HepG2 (cell line): Measurements from ENCODE around the gene GNG10. TPM values are rescaled to one million over a fixed set of nuclear protein-coding genes. Genes with fewer than 3 reads are reported as not detected.

Experiments
- ATAC-seq: fragments of 200-7000 bp; cut with Tn5 transposase; 3 replicates; pipeline ENCODE4 v1.9.1; 2020; ENCODE audit warnings: mild to moderate bottlenecking, moderate library complexity
- BruUV-seq: library from RNA; stranded (reverse); fragments of 400-500 nt; replicated peaks from 2 replicates; lab custom pipeline; 2021; lab: Mats Ljungman, UMichigan
- CTCF ChIA-PET: fragments of 300-600 bp; formaldehyde crosslinking; extraction: SDS; loops from one replicate; lab custom pipeline; 2021; ENCODE audit warnings: low total read pairs, inconsistent platforms, low intra/inter-chr PET ratio; lab: Yijun Ruan, JAX
- POLR2A ChIA-PET: fragments of 350-600 bp; sonication (Branson Sonifier 250); formaldehyde crosslinking; loops from one replicate; lab custom pipeline; 2020; ENCODE audit warnings: antibody characterized with exemption, inconsistent platforms; lab: Yijun Ruan, JAX
- DNase-seq: peaks from one replicate; pipeline ENCODE4 v3.0.0-alpha.2; 2015; ENCODE audit warnings: low spot score
- FAIRE-seq: peaks from 3 replicates; lab custom pipeline; 2011; peaks lifted over from hg19 to GRCh38; lab: Jason Lieb, UNC
- H2AFZ ChIP-seq: one replicate; pipeline ENCODE4 v1.6.1; 2011; ENCODE audit warnings: low read length, inconsistent platforms
- H3K27ac ChIP-seq: fragments of 300-600 bp; 3 replicates; pipeline ENCODE4 v1.8.0; 2011; ENCODE audit warnings: mixed run types, mild to moderate bottlenecking, mixed read lengths, low read length, inconsistent platforms; ENCODE audit not compliant: insufficient read depth; ENCODE audit errors: extremely low read length
- H3K27me3 ChIP-seq, 2 experiments: fragments of 200-600 bp in 1 of 2; 2 replicates in 1 of 2; 3 replicates in 1 of 2; pipeline versions ENCODE4 v1.6.0 to v1.8.0; 2011; ENCODE audit warnings: low read length in 2 of 2, mild to moderate bottlenecking in 2 of 2, moderate library complexity in 2 of 2, inconsistent platforms in 1 of 2; ENCODE audit not compliant: insufficient read depth in 2 of 2, control insufficient read depth in 1 of 2
- H3K36me3 ChIP-seq, 2 experiments: fragments of 200-600 bp in 1 of 2; replicated peaks in 1 of 2; 2 replicates in 1 of 2; 3 replicates in 1 of 2; pipeline versions ENCODE4 v1.5.1 to v1.8.0; 2011; ENCODE audit warnings: low read length in 2 of 2, inconsistent platforms in 1 of 2; ENCODE audit not compliant: insufficient read depth in 2 of 2, control insufficient read depth in 1 of 2
- H3K4me1 ChIP-seq: 2 replicates; pipeline ENCODE4 v1.5.1; 2012; ENCODE audit warnings: low read length, inconsistent platforms; ENCODE audit not compliant: insufficient read depth
- H3K4me2 ChIP-seq: 2 replicates; pipeline ENCODE4 v1.6.0; 2011; ENCODE audit warnings: low read depth, low read length, inconsistent platforms
- H3K4me3 ChIP-seq, 3 experiments: fragments of 200-600 bp in 1 of 3; sonication (generic), shearing (Covaris generic) in 1 of 3; replicated peaks in 1 of 3; 2 replicates each; pipeline ENCODE4 v1.5.1; 2011 to 2016; ENCODE audit warnings: low read length in 3 of 3, inconsistent platforms in 2 of 3, low read depth in 2 of 3, mild to moderate bottlenecking in 2 of 3, control low read depth in 1 of 3, mixed read lengths in 1 of 3; ENCODE audit not compliant: insufficient read depth in 1 of 3
- H3K79me2 ChIP-seq: one replicate; pipeline ENCODE4 v1.6.1; 2011; ENCODE audit warnings: low read length, inconsistent platforms; ENCODE audit not compliant: insufficient read depth
- H3K9ac ChIP-seq: 2 replicates; pipeline ENCODE4 v1.6.0; 2011; ENCODE audit warnings: mild to moderate bottlenecking, low read depth, low read length, inconsistent platforms; ENCODE audit not compliant: insufficient read depth
- H3K9me3 ChIP-seq: 2 replicates; pipeline ENCODE4 v1.5.1; 2012; ENCODE audit warnings: mild to moderate bottlenecking, low read length
- H4K20me1 ChIP-seq: 2 replicates; pipeline ENCODE4 v1.6.0; 2011; ENCODE audit warnings: inconsistent platforms, mild to moderate bottlenecking, low read length, moderate library complexity; ENCODE audit not compliant: insufficient read depth
- ARID5B ChIP-seq: IDR thresholded peaks from 2 replicates; pipeline ENCODE4 v1.4.0; 2020; ENCODE audit warnings: mild to moderate bottlenecking, missing genetic modification reagents
- ETV6 ChIP-seq: sonication (generic); formaldehyde crosslinking; conservative IDR thresholded peaks from 2 replicates; pipeline ENCODE4 v1.4.0; 2020; ENCODE audit warnings: missing genetic modification reagents
- FOXA1 ChIP-seq, 2 experiments: fragments of 450-650 bp in 1 of 2; sonication (generic) in 1 of 2; formaldehyde crosslinking in 1 of 2; IDR thresholded peaks; 2 replicates each; pipeline versions ENCODE4 v1.4.0 to v1.6.1; 2016 to 2020; ENCODE audit warnings: missing genetic modification reagents in 1 of 2
- HOXA7 ChIP-seq: sonication (generic); formaldehyde crosslinking; IDR thresholded peaks from 2 replicates; pipeline ENCODE4 v1.8.1; 2022; ENCODE audit warnings: mild to moderate bottlenecking, missing genetic modification reagents, moderate library complexity
- KDM2A ChIP-seq: sonication (generic); formaldehyde crosslinking; IDR thresholded peaks from 2 replicates; pipeline ENCODE4 v1.4.0; 2020; ENCODE audit warnings: low read depth, missing genetic modification reagents, borderline replicate concordance
- MEIS1 ChIP-seq: sonication (generic); formaldehyde crosslinking; IDR thresholded peaks from 2 replicates; pipeline ENCODE4 v1.9.0; 2021; ENCODE audit warnings: mild to moderate bottlenecking, missing genetic modification reagents, moderate library complexity, borderline replicate concordance
- MYPOP ChIP-seq: sonication (generic); formaldehyde crosslinking; IDR thresholded peaks from 2 replicates; pipeline ENCODE4 v1.8.1; 2023; ENCODE audit warnings: mild to moderate bottlenecking, moderate library complexity, missing genetic modification reagents
- PHF21A ChIP-seq: sonication (generic); formaldehyde crosslinking; IDR thresholded peaks from 2 replicates; pipeline ENCODE4 v1.5.0; 2020; ENCODE audit warnings: mild to moderate bottlenecking, missing genetic modification reagents
- SCMH1 ChIP-seq: sonication (generic); formaldehyde crosslinking; IDR thresholded peaks from 2 replicates; pipeline ENCODE4 v1.9.0; 2021; ENCODE audit warnings: missing genetic modification reagents, mild to moderate bottlenecking, borderline replicate concordance
- ZNF10 ChIP-seq: sonication (generic); formaldehyde crosslinking; IDR thresholded peaks from 2 replicates; pipeline ENCODE4 v1.4.0; 2020; ENCODE audit warnings: mild to moderate bottlenecking, low read depth, missing genetic modification reagents, borderline replicate concordance
- ZNF333 ChIP-seq: sonication (generic); formaldehyde crosslinking; IDR thresholded peaks from 2 replicates; pipeline ENCODE4 v1.4.0; 2020; ENCODE audit warnings: mild to moderate bottlenecking, missing genetic modification reagents, borderline replicate concordance
- ZNF430 ChIP-seq: sonication (generic); formaldehyde crosslinking; IDR thresholded peaks from 2 replicates; pipeline ENCODE4 v1.9.0; 2021; ENCODE audit warnings: mild to moderate bottlenecking, missing genetic modification reagents
- ZNF501 ChIP-seq: sonication (generic); formaldehyde crosslinking; IDR thresholded peaks from 2 replicates; pipeline ENCODE4 v1.5.1; 2020; ENCODE audit warnings: mild to moderate bottlenecking, moderate library complexity, missing genetic modification reagents
- ZNF781 ChIP-seq: sonication (generic); formaldehyde crosslinking; IDR thresholded peaks from 2 replicates; pipeline ENCODE4 v1.5.1; 2020; ENCODE audit warnings: borderline replicate concordance, mild to moderate bottlenecking, missing genetic modification reagents; ENCODE audit errors: not compliant biosample characterization
- ZNF879 ChIP-seq: sonication (generic); formaldehyde crosslinking; IDR thresholded peaks from 2 replicates; pipeline ENCODE4 v1.8.1; 2023; ENCODE audit warnings: missing genetic modification reagents
- WGBS: methylation state at CpG from one replicate; pipeline ENCODE4 v1.1.6; 2017; ENCODE audit warnings: low lambda C conversion rate; 5-methylcytosine and 5-hydroxymethylcytosine counted together
- in situ Hi-C: cut with HindIII; loops from 2 replicates; pipeline ENCODE4 v1.10.0; 2017; ENCODE audit warnings: low pct_unique_long_range_greater_than_20kb; ENCODE audit not compliant: extremely low pct_ligation_motif_present
- intact Hi-C: fragments of 100-400 bp; cut with micrococcal nuclease; formaldehyde crosslinking; loops from one replicate; pipeline ENCODE4 v1.10.0; 2022; ENCODE audit not compliant: unreplicated experiment
- polyA plus RNA-seq, 8 experiments: library from polyadenylated mRNA; depleted of rRNA in 3 of 8; stranded (reverse) in 7 of 8; unstranded in 1 of 8; fragments of >200 nt; fragmentation: Illumina TruSeq in 4 of 8; extraction: Trizol in 4 of 8; gene quantifications; 2 replicates each; pipeline versions ENCODE4 v1.2.1 to v1.2.3, GENCODE V29; 2011 to 2016; ENCODE audit warnings: low read depth in 4 of 8, missing spikeins in 1 of 8, mixed read lengths in 1 of 8; ENCODE audit not compliant: insufficient read depth in 1 of 8
- total RNA-seq, 5 experiments: library from RNA; depleted of rRNA; stranded (reverse); fragments of >200 nt; fragmentation: Illumina TruSeq; extraction: Trizol; gene quantifications; 2 replicates each; pipeline ENCODE4 v1.2.3, GENCODE V29; 2016; ENCODE audit warnings: low read depth in 1 of 5
- TF ChIP-seq, protein P1 (sequence below): sonication (generic); formaldehyde crosslinking; IDR thresholded peaks from 2 replicates; pipeline ENCODE4 v1.4.0; 2020; ENCODE audit warnings: missing genetic modification reagents
- TF ChIP-seq, protein P2 (sequence below): sonication (generic); formaldehyde crosslinking; IDR thresholded peaks from 2 replicates; pipeline ENCODE4 v1.5.0; 2020; ENCODE audit warnings: missing genetic modification reagents, mild to moderate bottlenecking, borderline replicate concordance

Gene GNG10
- total and polyA plus RNA-seq, 2 of the 13 experiments (the other 11 are each of a cell fraction or from before 2014, with no cell fraction given) = 29.8 to 32.4 TPM

DNA sequence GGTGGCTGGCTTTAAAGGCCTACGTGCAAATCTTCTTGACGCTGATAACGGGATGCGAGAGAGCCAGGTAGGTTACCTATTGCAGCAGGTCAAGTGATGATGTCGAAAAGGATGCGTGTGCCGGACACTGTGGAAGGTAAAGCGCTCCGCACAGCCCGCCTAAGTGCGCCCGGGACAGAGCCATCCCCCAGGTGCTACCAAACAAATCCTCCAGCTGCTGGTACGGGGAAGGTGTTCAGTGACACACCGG lies 30.5 kb upstream of the GNG10 start:
- ATAC-seq = peak; percentile 89; the same call in 2 of the 3 replicates
- POLR2A ChIA-PET = interaction anchor here (0.6 to 1.6 kb wide), 12 partner anchors 9 to 148 kb away, joined by 3 to 18 read pairs (median 4); partner anchors contain the start of genes GNG10 and PTGR1
- no peak for DNase-seq
- Histone ChIP-seq H3K4me3 (peak overlapping the region; percentile 65 to 91 (median 73)), H3K27me3 (no peaks in the 10 kb centered on the region; a peak in 1 of 5 replicates), H3K79me2 (peaks cover 46% of the 10 kb centered on the region), H2AFZ (peak overlapping the region; percentile 94), H4K20me1 (peaks cover 23% of the 10 kb centered on the region), H3K9ac (peak overlapping the region; percentile 96), H3K36me3 (no peaks in the 10 kb centered on the region), H3K4me1 (peaks cover 60% of the 10 kb centered on the region), H3K27ac (peak overlapping the region; percentile 59), H3K4me2 (peak overlapping the region; percentile 97), H3K9me3 (no peaks in the 10 kb centered on the region)
- no TSS peak for BruUV-seq
- in situ Hi-C loops (no loop called here), intact Hi-C loops (loop anchor here (1.0 to 2.0 kb wide), 3 partner anchors 26 to 60 kb away; no protein-coding TSS in a partner anchor)
- CTCF ChIA-PET = no interaction called here
- WGBS = 0% methylated on average over 14 of the region's 14 CpGs
- FAIRE-seq = peak; percentile 79
- TF ChIP-seq ZNF781 (CRISPR knock-in tag) (no peak), PHF21A (CRISPR knock-in tag) (peak; percentile 81; the same call in 1 of the 2 replicates), ZNF10 (CRISPR knock-in tag) (no peak), MEIS1 (CRISPR knock-in tag) (no peak), KDM2A (CRISPR knock-in tag) (peak; percentile 98; the same call in 1 of the 2 replicates), ARID5B (CRISPR knock-in tag) (peak; percentile 69; the same call in 1 of the 2 replicates), ZNF430 (CRISPR knock-in tag) (0 out of 2 replicates have a peak, but pooled peaks have one; percentile 5), ZNF501 (peak; percentile 96), FOXA1 (IDR thresholded peaks at IDR 0.05) (no peak), FOXA1 (CRISPR knock-in tag; IDR thresholded peaks at IDR 0.05) (peak; percentile 60; the same call in 1 of the 2 replicates), MYPOP (CRISPR knock-in tag) (0 out of 2 replicates have a peak, but pooled peaks have one; percentile 14), ZNF333 (CRISPR knock-in tag) (peak; percentile 84; the same call in 1 of the 2 replicates), ETV6 (CRISPR knock-in tag) (no peak), ZNF879 (peak; percentile 28; the same call in 1 of the 2 replicates), SCMH1 (no peak), HOXA7 (CRISPR knock-in tag) (no peak)
- TF ChIP-seq, protein P1, sequence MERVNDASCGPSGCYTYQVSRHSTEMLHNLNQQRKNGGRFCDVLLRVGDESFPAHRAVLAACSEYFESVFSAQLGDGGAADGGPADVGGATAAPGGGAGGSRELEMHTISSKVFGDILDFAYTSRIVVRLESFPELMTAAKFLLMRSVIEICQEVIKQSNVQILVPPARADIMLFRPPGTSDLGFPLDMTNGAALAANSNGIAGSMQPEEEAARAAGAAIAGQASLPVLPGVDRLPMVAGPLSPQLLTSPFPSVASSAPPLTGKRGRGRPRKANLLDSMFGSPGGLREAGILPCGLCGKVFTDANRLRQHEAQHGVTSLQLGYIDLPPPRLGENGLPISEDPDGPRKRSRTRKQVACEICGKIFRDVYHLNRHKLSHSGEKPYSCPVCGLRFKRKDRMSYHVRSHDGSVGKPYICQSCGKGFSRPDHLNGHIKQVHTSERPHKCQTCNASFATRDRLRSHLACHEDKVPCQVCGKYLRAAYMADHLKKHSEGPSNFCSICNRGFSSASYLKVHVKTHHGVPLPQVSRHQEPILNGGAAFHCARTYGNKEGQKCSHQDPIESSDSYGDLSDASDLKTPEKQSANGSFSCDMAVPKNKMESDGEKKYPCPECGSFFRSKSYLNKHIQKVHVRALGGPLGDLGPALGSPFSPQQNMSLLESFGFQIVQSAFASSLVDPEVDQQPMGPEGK (CRISPR knock-in tag) = peak; percentile 76
- TF ChIP-seq, protein P2, sequence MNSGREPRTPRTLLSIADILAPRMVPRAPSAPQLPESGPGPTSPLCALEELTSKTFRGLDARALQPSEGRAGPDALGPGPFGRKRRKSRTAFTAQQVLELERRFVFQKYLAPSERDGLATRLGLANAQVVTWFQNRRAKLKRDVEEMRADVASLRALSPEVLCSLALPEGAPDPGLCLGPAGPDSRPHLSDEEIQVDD (CRISPR knock-in tag) = no peak
